Gastroesophageal sphincter (tissue), 4 donors: ENCODE data around the gene CEP72. TPM values are rescaled to one million over a fixed set of nuclear protein-coding genes. Genes with fewer than 3 reads are reported as not detected.

Experiments
- ATAC-seq: fragments of 150-250 bp; one replicate; pipeline ENCODE4 v1.9.1; 2016; ENCODE audit warnings: mild to moderate bottlenecking, moderate library complexity
- H3K27ac ChIP-seq, 4 donors: fragments of 200-600 bp; sonication (generic) in 3 of 4; 1 replicate in 3 of 4; 2 replicates in 1 of 4; pipeline ENCODE4 v1.5.1; 2016 to 2019
- H3K27me3 ChIP-seq: fragments of 200-600 bp; sonication (generic); one replicate; pipeline ENCODE4 v1.5.1; 2019
- H3K36me3 ChIP-seq, 2 donors: fragments of 200-600 bp; sonication (generic); one replicate each; pipeline ENCODE4 v1.5.1; 2019; ENCODE audit warnings: control low read depth in 1 of 2
- H3K4me1 ChIP-seq, 3 donors: fragments of 200-600 bp; sonication (generic); 1 replicate in 2 of 3; 2 replicates in 1 of 3; pipeline ENCODE4 v1.5.1; 2016 to 2019; ENCODE audit warnings: control low read depth in 2 of 3
- H3K4me3 ChIP-seq, 2 donors: fragments of 200-600 bp; sonication (generic); one replicate each; pipeline ENCODE4 v1.5.1; 2019; ENCODE audit warnings: mild to moderate bottlenecking in 1 of 2, moderate library complexity in 1 of 2
- H3K9me3 ChIP-seq, 3 donors: fragments of 200-600 bp; sonication (generic); one replicate each; pipeline ENCODE4 v1.5.1; 2017 to 2019; ENCODE audit warnings: control low read depth in 2 of 3
- CTCF ChIP-seq, 4 experiments: fragments of 200-600 bp in 2 of 4; fragments of 450-650 bp in 2 of 4; sonication (generic) in 1 of 4; IDR thresholded peaks; one replicate each; pipeline ENCODE4 v1.5.1; 2017 to 2019; ENCODE audit warnings: antibody characterized with exemption in 4 of 4, mild to moderate bottlenecking in 2 of 4, moderate library complexity in 2 of 4
- EP300 ChIP-seq: sonication (generic); formaldehyde crosslinking; IDR thresholded peaks from one replicate; pipeline ENCODE4 v1.6.1; 2017; ENCODE audit warnings: antibody characterized with exemption, mild to moderate bottlenecking
- POLR2A ChIP-seq, 2 donors: fragments of 450-650 bp; IDR thresholded peaks; one replicate each; pipeline ENCODE4 v1.6.1; 2017; ENCODE audit warnings: antibody characterized with exemption in 2 of 2, mild to moderate bottlenecking in 2 of 2, moderate library complexity in 1 of 2
- POLR2AphosphoS5 ChIP-seq: sonication (generic); formaldehyde crosslinking; IDR thresholded peaks from one replicate; pipeline ENCODE4 v1.6.1; 2017; ENCODE audit warnings: antibody characterized with exemption
- WGBS, 2 donors: methylation state at CpG; one replicate each; pipeline ENCODE4 v1.1.5; 2018; ENCODE audit warnings: low coverage in 1 of 2; 5-methylcytosine and 5-hydroxymethylcytosine counted together
- total RNA-seq, 4 donors: library from RNA; depleted of rRNA; stranded (reverse); fragments of >200 nt; gene quantifications; one replicate each; pipeline ENCODE4 v1.1.0, GENCODE V29; 2016

The CEP72 gene
- total RNA-seq, 4 donors from 2014 or later: 2.1 to 8.7 (median 3.8) TPM

- Histone ChIP-seq H3K4me3 (no peak overlapping the region), H3K9me3 (peaks cover 0 to 4% (median 0%) of the 10 kb centered on the region in 3 donors), H3K27me3 (no peaks in the 10 kb centered on the region), H3K27ac (no peak overlapping the region), H3K36me3 (peaks cover 0 to 83% of the 10 kb centered on the region in 2 donors), H3K4me1 (no peaks in the 10 kb centered on the region)
- TF ChIP-seq POLR2AphosphoS5: no peak
- TF ChIP-seq POLR2A (IDR thresholded peaks at IDR 0.05): no peak
- no peak for TF ChIP-seq CTCF (IDR thresholded peaks at IDR 0.05)
- no peak for TF ChIP-seq EP300
- no peak for ATAC-seq
- WGBS, 2 donors: 86 to 89% methylated on average over 2 to 5 of the region's 11 CpGs
Measured at GRCh38 chr5:660491-661030, 48.4 kb downstream of the CEP72 start.

DNA sequence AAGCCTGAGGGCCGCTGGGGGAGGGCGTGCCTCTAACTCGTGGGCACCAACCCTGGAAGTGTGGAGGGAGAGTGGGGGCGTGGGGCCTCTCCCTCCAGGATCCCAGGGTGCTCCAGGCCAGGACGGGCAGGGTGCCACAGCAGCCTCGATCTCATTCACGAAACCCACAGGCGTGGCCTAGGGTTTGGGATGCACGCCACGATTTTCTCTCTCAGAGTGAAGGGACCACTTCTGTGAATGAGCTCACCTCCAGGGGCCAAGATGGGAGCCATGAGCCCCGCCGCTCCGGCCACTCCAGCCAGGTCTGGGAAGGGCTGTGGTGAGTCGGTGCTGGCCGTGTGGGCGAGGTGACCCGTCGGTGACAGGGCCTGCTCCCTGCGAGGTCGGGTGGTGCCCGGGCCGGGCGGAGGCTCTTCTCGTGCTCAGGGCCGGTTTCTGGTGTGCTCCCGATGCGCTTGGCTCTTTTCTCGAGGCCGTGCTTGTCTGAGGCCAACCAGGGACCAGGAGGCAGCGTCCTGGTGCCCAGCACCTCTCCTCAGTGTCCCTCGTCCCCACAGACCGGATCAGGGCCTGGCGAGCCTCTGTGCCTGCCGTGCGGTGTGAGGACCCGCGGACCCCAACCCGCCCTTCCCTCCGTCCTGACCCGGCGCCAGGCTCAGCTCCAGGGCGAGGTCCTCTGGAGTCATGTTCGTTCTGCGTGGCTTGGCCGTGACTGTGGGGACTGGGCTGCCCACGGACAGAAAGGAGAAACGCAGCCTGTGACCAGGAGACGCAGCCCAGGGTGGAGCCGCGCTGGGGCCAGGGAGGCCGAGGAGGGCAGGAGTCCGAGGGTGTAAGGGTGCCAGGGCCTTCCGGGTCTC lies 50.0 kb downstream of the CEP72 start:
- ATAC-seq: no peak
- WGBS, 2 donors: 99% methylated on average over 19 of the region's 53 CpGs; no CpG with 5 or more reads in 1 of the 2 donors
- Histone ChIP-seq H3K4me3 (no peak overlapping the region), H3K27ac (no peak overlapping the region), H3K9me3 (peaks cover 0 to 4% (median 0%) of the 10 kb centered on the region in 3 donors), H3K4me1 (peaks cover 0 to 12% (median 0%) of the 10 kb centered on the region in 3 donors), H3K27me3 (no peaks in the 10 kb centered on the region), H3K36me3 (peaks cover 0 to 90% of the 10 kb centered on the region in 2 donors)
- no peak for TF ChIP-seq CTCF (IDR thresholded peaks at IDR 0.05)
- no peak for TF ChIP-seq POLR2A (IDR thresholded peaks at IDR 0.05)
- TF ChIP-seq EP300: no peak
- no peak for TF ChIP-seq POLR2AphosphoS5

DNA sequence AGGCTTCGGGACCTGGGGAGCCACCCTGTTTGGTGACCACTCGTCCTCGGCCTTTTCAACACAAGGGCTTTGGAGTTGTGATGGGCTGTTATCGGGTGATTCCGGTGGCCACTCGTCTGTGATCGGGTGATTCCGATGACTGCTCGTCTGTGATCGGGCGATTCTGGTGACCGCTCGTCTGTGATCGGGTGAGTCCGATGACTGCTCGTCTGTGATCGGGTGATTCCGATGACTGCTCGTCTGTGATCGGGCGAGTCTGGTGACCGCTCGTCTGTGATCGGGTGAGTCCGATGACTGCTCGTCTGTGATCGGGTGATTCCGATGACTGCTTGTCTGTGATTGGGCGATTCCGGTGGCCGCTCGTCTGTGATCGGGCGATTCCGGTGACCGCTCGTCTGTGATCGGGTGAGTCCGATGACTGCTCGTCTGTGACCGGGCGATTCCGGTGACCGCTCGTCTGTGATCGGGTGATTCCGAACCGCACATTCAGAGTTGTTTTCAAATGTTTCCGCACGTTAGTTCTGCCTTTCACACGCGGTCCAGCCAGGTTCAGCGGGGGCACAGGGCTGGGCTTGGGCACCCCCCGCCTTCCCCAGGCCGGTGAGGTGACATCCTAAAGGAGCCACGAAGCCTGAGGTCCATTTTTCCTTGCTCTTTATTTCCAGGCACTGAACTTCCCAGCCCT lies 50.8 kb downstream of the CEP72 start:
- TF ChIP-seq POLR2AphosphoS5: no peak
- TF ChIP-seq POLR2A (IDR thresholded peaks at IDR 0.05): no peak
- 80 to 87% methylated on average over 3 to 27 of the region's 56 CpGs for WGBS, 2 donors
- Histone ChIP-seq H3K36me3 (peaks cover 0 to 83% of the 10 kb centered on the region in 2 donors), H3K4me3 (no peak overlapping the region), H3K9me3 (peaks cover 0 to 3% (median 0%) of the 10 kb centered on the region in 3 donors), H3K27me3 (no peaks in the 10 kb centered on the region), H3K27ac (no peak overlapping the region), H3K4me1 (peaks cover 0 to 18% (median 0%) of the 10 kb centered on the region in 3 donors)
- no peak for ATAC-seq

DNA sequence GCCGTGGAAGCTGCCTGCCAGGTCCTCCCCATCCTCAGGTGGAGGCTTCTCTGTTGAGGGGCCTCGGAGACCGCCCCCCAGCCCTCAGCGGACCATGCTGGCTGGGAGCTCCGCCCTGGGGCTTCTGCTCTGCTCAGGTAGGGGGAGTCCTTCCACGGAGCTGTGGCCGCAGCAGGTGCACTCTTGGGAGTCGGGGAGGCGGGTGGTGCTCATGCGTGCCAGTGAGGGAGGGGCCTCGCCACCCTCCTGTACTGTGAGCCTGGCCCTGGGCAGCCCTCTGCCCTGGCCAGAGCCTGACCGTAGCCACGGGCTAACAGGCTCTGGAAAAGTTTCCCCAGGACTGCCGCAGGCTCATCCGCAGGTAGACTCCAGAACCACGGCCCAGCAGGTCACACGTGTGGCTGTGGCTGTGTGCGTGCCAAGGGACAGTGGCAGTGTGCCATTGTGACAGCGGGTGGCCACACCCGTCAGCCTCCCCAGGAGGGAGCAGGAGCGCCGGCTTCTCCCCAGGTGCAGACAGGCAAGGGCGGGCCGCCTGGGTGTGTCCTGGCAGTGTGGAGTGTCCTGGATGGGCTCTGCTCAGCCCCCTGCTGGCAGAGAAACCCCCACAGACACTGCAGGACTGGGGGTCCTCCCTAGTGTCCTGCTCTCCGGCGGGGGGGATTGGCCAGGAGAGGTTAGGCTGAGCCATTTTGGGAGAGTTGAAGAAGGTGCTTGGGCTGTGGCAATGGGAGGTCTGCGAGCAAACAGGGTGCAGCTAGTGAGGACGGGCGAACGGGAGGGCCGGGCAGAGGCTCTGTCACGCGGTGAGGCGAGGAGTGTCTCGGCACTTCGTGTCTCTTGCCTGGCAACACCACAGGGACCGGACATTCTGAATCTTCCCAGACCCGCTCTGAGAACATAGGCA lies 51.5 kb downstream of the CEP72 start:
- H3K36me3 ChIP-seq: peaks cover 0 to 77% of the 10 kb centered on the region in 2 donors
- TF ChIP-seq POLR2A (IDR thresholded peaks at IDR 0.05) (no peak), CTCF (IDR thresholded peaks at IDR 0.05) (no peak), POLR2AphosphoS5 (no peak), EP300 (no peak)
- 100% methylated on average over 3 of the region's 38 CpGs; no CpG with 5 or more reads in 1 of the 2 donors for WGBS, 2 donors
- H3K27ac ChIP-seq: no peak overlapping the region
- peaks cover 0 to 24% (median under 1%) of the 10 kb centered on the region in 3 donors for H3K4me1 ChIP-seq
- peak; percentile 25 for ATAC-seq
- no peaks in the 10 kb centered on the region for H3K9me3 ChIP-seq
- H3K4me3 ChIP-seq: no peak overlapping the region
- no peaks in the 10 kb centered on the region for H3K27me3 ChIP-seq
